GM12865 (cell line): ENCODE results near the gene PSMB9.

Source experiments
- DNase-seq: peaks from one replicate; pipeline ENCODE4 v3.0.0; 2010; ENCODE audit warnings: low read depth
- H3K4me3 ChIP-seq: 2 replicates; pipeline ENCODE4 v1.5.1; 2011; ENCODE audit warnings: mild to moderate bottlenecking, low read depth, low read length, control low read depth
- CTCF ChIP-seq: IDR thresholded peaks from 2 replicates; pipeline ENCODE4 v1.5.1; 2011; ENCODE audit warnings: low read length, control low read depth, low read depth, inconsistent platforms; ENCODE audit not compliant: insufficient read depth; ENCODE audit errors: missing control alignments

Gene PSMB9

GRCh38 chr6:32816746-32817204, 37.2 kb upstream of the PSMB9 start, which contains the start of gene HLA-DOB:
TSS of gene HLA-DOB (minus strand) at chr6:32817002. CDS start at chr6:32816951, 51 bp downstream.
- DNase-seq = peak; percentile 73
- TF ChIP-seq CTCF = no peak
- H3K4me3 ChIP-seq = peak within 1 kb of the TSS; percentile 79

- no peak for DNase-seq
- no peak overlapping the region for H3K4me3 ChIP-seq
- TF ChIP-seq CTCF = no peak
Measured at GRCh38 chr6:32818867-32819266, 35.1 kb upstream of the PSMB9 start.

- H3K4me3 ChIP-seq = no peak overlapping the region
- TF ChIP-seq CTCF = no peak
- no peak for DNase-seq
Measured at GRCh38 chr6:32819729-32820128, 34.3 kb upstream of the PSMB9 start.

- no peak overlapping the region for H3K4me3 ChIP-seq
- TF ChIP-seq CTCF = peak; percentile 11
- no peak for DNase-seq
Measured at GRCh38 chr6:32825966-32826365, 28.0 kb upstream of the PSMB9 start.

- no peak for DNase-seq
- no peak overlapping the region for H3K4me3 ChIP-seq
- no peak for TF ChIP-seq CTCF
Measured at GRCh38 chr6:32827025-32827424, 27.0 kb upstream of the PSMB9 start.

- no peak for DNase-seq
- no peak for TF ChIP-seq CTCF
- no peak overlapping the region for H3K4me3 ChIP-seq
Measured at GRCh38 chr6:32829495-32829894, 24.5 kb upstream of the PSMB9 start.

GRCh38 chr6:32830017-32830416, 24.0 kb upstream of the PSMB9 start:
- no peak for TF ChIP-seq CTCF
- no peak overlapping the region for H3K4me3 ChIP-seq
- no peak for DNase-seq
